ENCODE data around the gene SARS2.
"Not testable (repeated sequence)": the region's sequence is repeated elsewhere in the genome, so short reads cannot be mapped to it uniquely, and the experiment has no call there.

The SARS2 gene

GRCh38 chr19:38889803-38890202, 40.8 kb downstream of the SARS2 start:
- no peak for DNase-seq

- DNase-seq, result no peak
Observed at GRCh38 chr19:38888876-38889275, 41.7 kb downstream of the SARS2 start.

- not testable (repeated sequence) for DNase-seq
Observed at GRCh38 chr19:38884691-38885090, 45.9 kb downstream of the SARS2 start.

- no peak for DNase-seq
Observed at GRCh38 chr19:38883286-38883685, 47.3 kb downstream of the SARS2 start.

- DNase-seq, result no peak
Observed at GRCh38 chr19:38880882-38881609, 49.5 kb downstream of the SARS2 start.

GRCh38 chr19:38880076-38880881, 50.3 kb downstream of the SARS2 start:
- DNase-seq, result no peak

- no peak for DNase-seq
Observed at GRCh38 chr19:38879400-38879751, 51.2 kb downstream of the SARS2 start.

GRCh38 chr19:38878575-38879399, 51.8 kb downstream of the SARS2 start:
- no peak for DNase-seq

- no peak for DNase-seq
Observed at GRCh38 chr19:38877781-38878574, 52.6 kb downstream of the SARS2 start, which contains the start of gene RINL. TSS of gene RINL (minus strand) at chr19:38878275. CDS start at chr19:38876742, 1,533 bp downstream.

GRCh38 chr19:38875656-38876395, 54.7 kb downstream of the SARS2 start:
- no peak for DNase-seq

- not testable (repeated sequence) for DNase-seq
Observed at GRCh38 chr19:38873400-38873799, 57.2 kb downstream of the SARS2 start.

- DNase-seq, result no peak
Observed at GRCh38 chr19:38870612-38871011, 60.0 kb downstream of the SARS2 start.

- DNase-seq, result no peak
Observed at GRCh38 chr19:38869836-38870607, 60.5 kb downstream of the SARS2 start.

- DNase-seq, result no peak
Observed at GRCh38 chr19:38869160-38869835, 61.3 kb downstream of the SARS2 start.

GRCh38 chr19:38868551-38868950, 62.0 kb downstream of the SARS2 start:
- DNase-seq, result no peak

GRCh38 chr19:38867171-38867780, 63.3 kb downstream of the SARS2 start:
- no peak for DNase-seq

Measured in NCI-H2107 (cell line).